HepG2 (cell line): ENCODE data around the gene TXN. TPM values are rescaled to one million over a fixed set of nuclear protein-coding genes. Genes with fewer than 3 reads are reported as not detected.
A peak's percentile ranks its signal among the peaks of the same experiment; 100 is the strongest.

ENCODE experiments used
- CEBPG ChIP-seq: IDR thresholded peaks from 2 replicates; pipeline ENCODE4 v1.6.1; 2016
- KLF6 ChIP-seq: IDR thresholded peaks from 2 replicates; pipeline ENCODE4 v1.8.0; 2016; ENCODE audit warnings: missing biosample characterization, missing genetic modification reagents
- NAIF1 ChIP-seq: sonication (generic); formaldehyde crosslinking; IDR thresholded peaks from 2 replicates; pipeline ENCODE4 v1.5.0; 2020; ENCODE audit warnings: mild to moderate bottlenecking, missing genetic modification reagents, borderline replicate concordance
- ZNF232 ChIP-seq: sonication (generic); formaldehyde crosslinking; IDR thresholded peaks from 2 replicates; pipeline ENCODE4 v1.4.0; 2020; ENCODE audit warnings: missing genetic modification reagents, borderline replicate concordance
- ZNF768 ChIP-seq: sonication (generic); formaldehyde crosslinking; IDR thresholded peaks from 2 replicates; pipeline ENCODE4 v1.4.0; 2020; ENCODE audit warnings: missing genetic modification reagents
- polyA plus RNA-seq, 8 experiments: library from polyadenylated mRNA; depleted of rRNA in 3 of 8; stranded (reverse) in 7 of 8; unstranded in 1 of 8; fragments of >200 nt; fragmentation: Illumina TruSeq in 4 of 8; extraction: Trizol in 4 of 8; gene quantifications; 2 replicates each; pipeline versions ENCODE4 v1.2.1 to v1.2.3, GENCODE V29; 2011 to 2016; ENCODE audit warnings: low read depth in 4 of 8, missing spikeins in 1 of 8, mixed read lengths in 1 of 8; ENCODE audit not compliant: insufficient read depth in 1 of 8
- total RNA-seq, 5 experiments: library from RNA; depleted of rRNA; stranded (reverse); fragments of >200 nt; fragmentation: Illumina TruSeq; extraction: Trizol; gene quantifications; 2 replicates each; pipeline ENCODE4 v1.2.3, GENCODE V29; 2016; ENCODE audit warnings: low read depth in 1 of 5
- TF ChIP-seq, protein P1 (sequence below): sonication (generic); formaldehyde crosslinking; IDR thresholded peaks from 2 replicates; pipeline ENCODE4 v1.4.0; 2020; ENCODE audit warnings: missing genetic modification reagents
- TF ChIP-seq, protein P2 (sequence below): sonication (generic); formaldehyde crosslinking; IDR thresholded peaks from 2 replicates; pipeline ENCODE4 v1.5.0; 2020; ENCODE audit warnings: mild to moderate bottlenecking, missing genetic modification reagents, borderline replicate concordance
- TF ChIP-seq, protein P3 (sequence below): IDR thresholded peaks from 2 replicates; pipeline ENCODE4 v1.6.1; 2016; ENCODE audit warnings: missing biosample characterization, missing genetic modification reagents, low read depth
- TF ChIP-seq, protein P4 (sequence below): IDR thresholded peaks from 2 replicates; pipeline ENCODE4 v1.6.1; 2016
- TF ChIP-seq, protein P5 (sequence below): sonication (generic); formaldehyde crosslinking; IDR thresholded peaks from 2 replicates; pipeline ENCODE4 v1.5.1; 2020; ENCODE audit warnings: mild to moderate bottlenecking, missing genetic modification reagents
- TF ChIP-seq, protein P6 (sequence below): sonication (generic); formaldehyde crosslinking; IDR thresholded peaks from 2 replicates; pipeline ENCODE4 v1.5.0; 2020; ENCODE audit warnings: mild to moderate bottlenecking, missing genetic modification reagents

The TXN gene
- total and polyA plus RNA-seq, 2 of the 13 experiments (the other 11 are each of a cell fraction or from before 2014, with no cell fraction given): 364 to 470 TPM

DNA sequence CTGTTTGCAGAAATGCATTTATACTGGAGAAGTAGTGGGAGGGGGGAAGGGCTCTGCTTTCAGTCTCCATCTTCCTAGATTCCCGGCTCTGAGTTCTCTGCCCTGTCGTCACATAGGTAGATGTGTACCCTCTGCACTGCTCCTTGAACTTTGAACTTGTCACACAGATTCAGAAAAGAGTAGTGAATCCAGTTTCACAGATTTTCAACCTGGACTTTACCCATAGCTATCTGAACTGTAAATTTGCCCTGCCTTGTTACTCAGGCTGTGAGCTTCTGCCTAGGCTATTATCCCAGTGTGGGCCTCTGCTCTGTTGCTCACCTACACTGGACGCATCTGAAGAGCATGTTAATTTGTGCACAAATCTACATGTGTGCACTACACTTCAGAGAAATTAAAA is 35.5 kb downstream of the TXN start (continued):
- TF ChIP-seq, protein P1, sequence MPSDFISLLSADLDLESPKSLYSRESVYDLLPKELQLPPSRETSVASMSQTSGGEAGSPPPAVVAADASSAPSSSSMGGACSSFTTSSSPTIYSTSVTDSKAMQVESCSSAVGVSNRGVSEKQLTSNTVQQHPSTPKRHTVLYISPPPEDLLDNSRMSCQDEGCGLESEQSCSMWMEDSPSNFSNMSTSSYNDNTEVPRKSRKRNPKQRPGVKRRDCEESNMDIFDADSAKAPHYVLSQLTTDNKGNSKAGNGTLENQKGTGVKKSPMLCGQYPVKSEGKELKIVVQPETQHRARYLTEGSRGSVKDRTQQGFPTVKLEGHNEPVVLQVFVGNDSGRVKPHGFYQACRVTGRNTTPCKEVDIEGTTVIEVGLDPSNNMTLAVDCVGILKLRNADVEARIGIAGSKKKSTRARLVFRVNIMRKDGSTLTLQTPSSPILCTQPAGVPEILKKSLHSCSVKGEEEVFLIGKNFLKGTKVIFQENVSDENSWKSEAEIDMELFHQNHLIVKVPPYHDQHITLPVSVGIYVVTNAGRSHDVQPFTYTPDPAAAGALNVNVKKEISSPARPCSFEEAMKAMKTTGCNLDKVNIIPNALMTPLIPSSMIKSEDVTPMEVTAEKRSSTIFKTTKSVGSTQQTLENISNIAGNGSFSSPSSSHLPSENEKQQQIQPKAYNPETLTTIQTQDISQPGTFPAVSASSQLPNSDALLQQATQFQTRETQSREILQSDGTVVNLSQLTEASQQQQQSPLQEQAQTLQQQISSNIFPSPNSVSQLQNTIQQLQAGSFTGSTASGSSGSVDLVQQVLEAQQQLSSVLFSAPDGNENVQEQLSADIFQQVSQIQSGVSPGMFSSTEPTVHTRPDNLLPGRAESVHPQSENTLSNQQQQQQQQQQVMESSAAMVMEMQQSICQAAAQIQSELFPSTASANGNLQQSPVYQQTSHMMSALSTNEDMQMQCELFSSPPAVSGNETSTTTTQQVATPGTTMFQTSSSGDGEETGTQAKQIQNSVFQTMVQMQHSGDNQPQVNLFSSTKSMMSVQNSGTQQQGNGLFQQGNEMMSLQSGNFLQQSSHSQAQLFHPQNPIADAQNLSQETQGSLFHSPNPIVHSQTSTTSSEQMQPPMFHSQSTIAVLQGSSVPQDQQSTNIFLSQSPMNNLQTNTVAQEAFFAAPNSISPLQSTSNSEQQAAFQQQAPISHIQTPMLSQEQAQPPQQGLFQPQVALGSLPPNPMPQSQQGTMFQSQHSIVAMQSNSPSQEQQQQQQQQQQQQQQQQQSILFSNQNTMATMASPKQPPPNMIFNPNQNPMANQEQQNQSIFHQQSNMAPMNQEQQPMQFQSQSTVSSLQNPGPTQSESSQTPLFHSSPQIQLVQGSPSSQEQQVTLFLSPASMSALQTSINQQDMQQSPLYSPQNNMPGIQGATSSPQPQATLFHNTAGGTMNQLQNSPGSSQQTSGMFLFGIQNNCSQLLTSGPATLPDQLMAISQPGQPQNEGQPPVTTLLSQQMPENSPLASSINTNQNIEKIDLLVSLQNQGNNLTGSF (CRISPR knock-in tag): no peak
- TF ChIP-seq, protein P2, sequence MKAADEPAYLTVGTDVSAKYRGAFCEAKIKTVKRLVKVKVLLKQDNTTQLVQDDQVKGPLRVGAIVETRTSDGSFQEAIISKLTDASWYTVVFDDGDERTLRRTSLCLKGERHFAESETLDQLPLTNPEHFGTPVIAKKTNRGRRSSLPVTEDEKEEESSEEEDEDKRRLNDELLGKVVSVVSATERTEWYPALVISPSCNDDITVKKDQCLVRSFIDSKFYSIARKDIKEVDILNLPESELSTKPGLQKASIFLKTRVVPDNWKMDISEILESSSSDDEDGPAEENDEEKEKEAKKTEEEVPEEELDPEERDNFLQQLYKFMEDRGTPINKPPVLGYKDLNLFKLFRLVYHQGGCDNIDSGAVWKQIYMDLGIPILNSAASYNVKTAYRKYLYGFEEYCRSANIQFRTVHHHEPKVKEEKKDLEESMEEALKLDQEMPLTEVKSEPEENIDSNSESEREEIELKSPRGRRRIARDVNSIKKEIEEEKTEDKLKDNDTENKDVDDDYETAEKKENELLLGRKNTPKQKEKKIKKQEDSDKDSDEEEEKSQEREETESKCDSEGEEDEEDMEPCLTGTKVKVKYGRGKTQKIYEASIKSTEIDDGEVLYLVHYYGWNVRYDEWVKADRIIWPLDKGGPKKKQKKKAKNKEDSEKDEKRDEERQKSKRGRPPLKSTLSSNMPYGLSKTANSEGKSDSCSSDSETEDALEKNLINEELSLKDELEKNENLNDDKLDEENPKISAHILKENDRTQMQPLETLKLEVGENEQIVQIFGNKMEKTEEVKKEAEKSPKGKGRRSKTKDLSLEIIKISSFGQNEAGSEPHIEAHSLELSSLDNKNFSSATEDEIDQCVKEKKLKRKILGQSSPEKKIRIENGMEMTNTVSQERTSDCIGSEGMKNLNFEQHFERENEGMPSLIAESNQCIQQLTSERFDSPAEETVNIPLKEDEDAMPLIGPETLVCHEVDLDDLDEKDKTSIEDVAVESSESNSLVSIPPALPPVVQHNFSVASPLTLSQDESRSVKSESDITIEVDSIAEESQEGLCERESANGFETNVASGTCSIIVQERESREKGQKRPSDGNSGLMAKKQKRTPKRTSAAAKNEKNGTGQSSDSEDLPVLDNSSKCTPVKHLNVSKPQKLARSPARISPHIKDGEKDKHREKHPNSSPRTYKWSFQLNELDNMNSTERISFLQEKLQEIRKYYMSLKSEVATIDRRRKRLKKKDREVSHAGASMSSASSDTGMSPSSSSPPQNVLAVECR (CRISPR knock-in tag): peak; percentile 64; the same call in 1 of the 2 replicates
- TF ChIP-seq CEBPG (CRISPR knock-in tag) (peak; percentile 40), NAIF1 (no peak), ZNF232 (CRISPR knock-in tag) (peak; percentile 51; the same call in 1 of the 2 replicates), ZNF768 (CRISPR knock-in tag) (no peak), KLF6 (CRISPR knock-in tag) (no peak)
- TF ChIP-seq, protein P3, sequence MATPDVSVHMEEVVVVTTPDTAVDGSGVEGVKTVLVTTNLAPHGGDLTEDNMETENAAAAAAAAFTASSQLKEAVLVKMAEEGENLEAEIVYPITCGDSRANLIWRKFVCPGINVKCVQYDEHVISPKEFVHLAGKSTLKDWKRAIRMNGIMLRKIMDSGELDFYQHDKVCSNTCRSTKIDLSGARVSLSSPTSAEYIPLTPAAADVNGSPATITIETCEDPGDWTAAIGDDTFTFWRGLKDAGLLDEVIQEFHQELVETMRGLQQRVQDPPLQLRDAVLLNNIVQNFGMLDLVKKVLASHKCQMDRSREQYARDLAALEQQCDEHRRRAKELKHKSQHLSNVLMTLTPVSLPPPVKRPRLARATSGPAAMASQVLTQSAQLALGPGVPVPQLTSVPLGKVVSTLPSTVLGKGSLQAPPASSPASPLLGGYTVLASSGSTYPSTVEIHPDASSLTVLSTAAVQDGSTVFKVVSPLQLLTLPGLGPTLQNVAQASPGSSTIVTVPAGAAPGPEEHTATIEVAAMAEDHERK: peak; percentile 16; the same call in 1 of the 2 replicates
- TF ChIP-seq, protein P4, sequence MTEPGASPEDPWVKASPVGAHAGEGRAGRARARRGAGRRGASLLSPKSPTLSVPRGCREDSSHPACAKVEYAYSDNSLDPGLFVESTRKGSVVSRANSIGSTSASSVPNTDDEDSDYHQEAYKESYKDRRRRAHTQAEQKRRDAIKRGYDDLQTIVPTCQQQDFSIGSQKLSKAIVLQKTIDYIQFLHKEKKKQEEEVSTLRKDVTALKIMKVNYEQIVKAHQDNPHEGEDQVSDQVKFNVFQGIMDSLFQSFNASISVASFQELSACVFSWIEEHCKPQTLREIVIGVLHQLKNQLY (CRISPR knock-in tag): 0 out of 2 replicates have a peak, but pooled peaks have one; percentile 29
- TF ChIP-seq, protein P5, sequence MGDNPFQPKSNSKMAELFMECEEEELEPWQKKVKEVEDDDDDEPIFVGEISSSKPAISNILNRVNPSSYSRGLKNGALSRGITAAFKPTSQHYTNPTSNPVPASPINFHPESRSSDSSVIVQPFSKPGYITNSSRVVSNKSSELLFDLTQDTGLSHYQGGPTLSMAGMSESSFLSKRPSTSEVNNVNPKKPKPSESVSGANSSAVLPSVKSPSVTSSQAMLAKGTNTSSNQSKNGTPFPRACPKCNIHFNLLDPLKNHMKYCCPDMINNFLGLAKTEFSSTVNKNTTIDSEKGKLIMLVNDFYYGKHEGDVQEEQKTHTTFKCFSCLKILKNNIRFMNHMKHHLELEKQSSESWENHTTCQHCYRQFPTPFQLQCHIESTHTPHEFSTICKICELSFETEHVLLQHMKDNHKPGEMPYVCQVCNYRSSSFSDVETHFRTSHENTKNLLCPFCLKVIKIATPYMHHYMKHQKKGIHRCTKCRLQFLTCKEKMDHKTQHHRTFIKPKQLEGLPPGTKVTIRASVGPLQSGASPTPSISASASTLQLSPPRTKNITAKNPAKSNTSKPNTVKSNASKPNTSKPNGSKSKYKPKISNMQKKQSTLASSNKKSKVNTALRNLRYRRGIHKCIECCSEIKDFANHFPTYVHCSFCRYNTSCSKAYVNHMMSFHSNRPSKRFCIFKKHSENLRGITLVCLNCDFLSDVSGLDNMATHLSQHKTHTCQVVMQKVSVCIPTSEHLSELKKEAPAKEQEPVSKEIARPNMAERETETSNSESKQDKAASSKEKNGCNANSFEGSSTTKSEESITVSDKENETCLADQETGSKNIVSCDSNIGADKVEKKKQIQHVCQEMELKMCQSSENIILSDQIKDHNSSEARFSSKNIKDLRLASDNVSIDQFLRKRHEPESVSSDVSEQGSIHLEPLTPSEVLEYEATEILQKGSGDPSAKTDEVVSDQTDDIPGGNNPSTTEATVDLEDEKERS (CRISPR knock-in tag): peak; percentile 77
- TF ChIP-seq, protein P6, sequence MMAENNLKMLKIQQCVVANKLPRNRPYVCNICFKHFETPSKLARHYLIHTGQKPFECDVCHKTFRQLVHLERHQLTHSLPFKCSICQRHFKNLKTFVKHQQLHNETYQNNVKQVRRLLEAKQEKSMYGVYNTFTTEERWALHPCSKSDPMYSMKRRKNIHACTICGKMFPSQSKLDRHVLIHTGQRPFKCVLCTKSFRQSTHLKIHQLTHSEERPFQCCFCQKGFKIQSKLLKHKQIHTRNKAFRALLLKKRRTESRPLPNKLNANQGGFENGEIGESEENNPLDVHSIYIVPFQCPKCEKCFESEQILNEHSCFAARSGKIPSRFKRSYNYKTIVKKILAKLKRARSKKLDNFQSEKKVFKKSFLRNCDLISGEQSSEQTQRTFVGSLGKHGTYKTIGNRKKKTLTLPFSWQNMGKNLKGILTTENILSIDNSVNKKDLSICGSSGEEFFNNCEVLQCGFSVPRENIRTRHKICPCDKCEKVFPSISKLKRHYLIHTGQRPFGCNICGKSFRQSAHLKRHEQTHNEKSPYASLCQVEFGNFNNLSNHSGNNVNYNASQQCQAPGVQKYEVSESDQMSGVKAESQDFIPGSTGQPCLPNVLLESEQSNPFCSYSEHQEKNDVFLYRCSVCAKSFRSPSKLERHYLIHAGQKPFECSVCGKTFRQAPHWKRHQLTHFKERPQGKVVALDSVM (CRISPR knock-in tag): no peak
